DMS 273 (cell line): Measurements from ENCODE around the gene FNBP1.
"Not testable (repeated sequence)": the region's sequence is repeated elsewhere in the genome, so short reads cannot be mapped to it uniquely, and the experiment has no call there.

Experiments
- DNase-seq: peaks from one replicate; lab custom pipeline; 2025; ENCODE audit not compliant: unreplicated experiment; lab: John Stamatoyannopoulos, UW

The FNBP1 gene

GRCh38 chr9:129895376-129896268, 147.4 kb downstream of the FNBP1 start:
- DNase-seq: no peak

DNA sequence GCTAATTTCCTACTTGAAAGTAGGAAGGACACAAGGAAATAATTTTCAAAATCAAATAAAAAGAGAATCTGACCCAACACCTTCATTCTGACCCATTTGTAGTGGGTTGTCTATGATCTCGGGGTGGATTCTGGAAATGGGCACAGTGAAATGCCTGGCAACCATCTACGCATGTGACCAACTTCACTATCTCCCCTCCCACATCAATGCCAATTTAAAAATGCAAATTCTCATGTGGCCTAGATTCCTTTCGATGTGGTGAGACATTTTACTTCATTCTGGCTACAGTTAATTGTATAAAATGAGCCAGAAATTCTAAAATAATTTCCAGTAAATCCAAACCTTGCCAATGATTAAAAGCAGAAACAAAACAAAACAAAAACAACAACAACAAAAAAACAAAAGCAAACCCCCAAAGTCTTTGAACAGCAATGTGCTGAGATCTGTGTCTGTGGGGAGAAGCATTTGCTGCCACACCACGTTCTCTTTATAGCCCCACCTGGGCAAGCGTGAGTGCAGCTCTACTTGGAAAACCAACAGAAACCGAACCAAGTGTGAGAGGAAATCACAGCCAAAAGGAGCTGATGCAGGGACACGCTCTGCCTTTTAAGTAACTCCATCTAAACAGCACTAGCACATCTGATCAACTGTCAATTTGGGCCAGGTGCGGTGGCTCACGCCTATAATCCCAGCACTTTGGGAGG, 148.7 kb downstream of the FNBP1 start:
- no peak for DNase-seq

DNA sequence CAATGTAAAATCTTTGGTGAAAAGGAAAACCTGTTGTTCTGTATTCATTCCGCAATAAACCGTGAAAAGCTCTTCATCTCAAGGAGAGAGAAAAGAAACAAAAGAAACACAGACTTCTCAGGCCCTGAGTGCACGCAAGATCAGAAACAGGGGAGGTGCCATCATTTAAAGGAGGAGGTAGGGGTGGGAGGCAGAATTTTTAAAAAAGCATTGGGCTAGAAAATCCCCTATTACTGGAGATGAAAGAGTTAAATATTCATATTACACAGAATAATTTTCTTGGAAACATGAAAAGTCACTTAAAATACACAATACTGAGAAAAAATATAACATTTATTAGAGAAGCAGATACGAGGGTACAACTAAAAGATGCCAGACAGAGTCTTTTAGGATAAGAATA, 151.4 kb downstream of the FNBP1 start:
- DNase-seq: no peak

- DNase-seq: not testable (repeated sequence)
These were observed 152.2 kb downstream of the FNBP1 start for GRCh38 chr9:129890718-129891299.

GRCh38 chr9:129889941-129890717, 152.9 kb downstream of the FNBP1 start:
- DNase-seq: no peak

GRCh38 chr9:129889122-129889940, 153.7 kb downstream of the FNBP1 start:
- no peak for DNase-seq

DNA sequence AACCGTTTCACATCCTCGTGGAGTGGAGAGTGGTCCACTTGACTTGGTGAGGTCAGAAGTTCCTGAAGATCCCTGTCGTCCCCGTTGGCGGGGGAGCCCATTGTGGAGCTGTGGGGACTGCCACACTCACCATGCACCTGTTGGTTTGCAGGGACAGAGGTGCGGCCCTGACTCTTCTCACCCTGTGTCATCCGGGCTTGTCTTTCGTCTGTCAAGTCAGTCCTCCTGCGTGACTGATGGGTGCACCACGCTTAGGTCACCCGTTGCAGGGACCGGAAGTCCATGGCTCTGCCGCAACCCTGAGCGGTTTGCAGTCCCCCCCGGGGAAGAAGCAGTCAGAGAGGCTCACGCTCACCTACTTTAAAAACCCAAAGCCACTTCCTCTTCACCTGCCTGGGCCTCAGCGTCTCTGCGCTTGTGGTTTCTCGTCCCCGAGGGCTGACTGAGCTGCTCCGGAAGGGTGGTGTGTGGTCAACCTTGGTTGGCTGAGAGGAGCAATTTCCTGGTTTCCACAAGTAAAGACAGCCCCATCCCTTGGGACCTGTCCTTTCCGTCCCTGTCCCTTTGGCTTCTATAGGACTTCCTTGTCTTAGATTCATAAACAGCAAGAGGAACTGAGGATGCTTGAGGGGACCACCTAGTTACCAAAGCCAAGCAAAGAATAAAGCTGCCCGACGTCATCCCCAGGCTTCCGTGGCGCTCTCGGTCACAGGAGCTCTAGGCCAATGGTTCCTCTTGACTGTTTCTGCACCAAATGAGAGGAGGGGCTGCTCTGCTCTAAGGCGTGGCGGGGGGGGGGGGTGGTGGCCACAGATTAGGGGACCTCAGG, 154.5 kb downstream of the FNBP1 start:
- DNase-seq: no peak

DNA sequence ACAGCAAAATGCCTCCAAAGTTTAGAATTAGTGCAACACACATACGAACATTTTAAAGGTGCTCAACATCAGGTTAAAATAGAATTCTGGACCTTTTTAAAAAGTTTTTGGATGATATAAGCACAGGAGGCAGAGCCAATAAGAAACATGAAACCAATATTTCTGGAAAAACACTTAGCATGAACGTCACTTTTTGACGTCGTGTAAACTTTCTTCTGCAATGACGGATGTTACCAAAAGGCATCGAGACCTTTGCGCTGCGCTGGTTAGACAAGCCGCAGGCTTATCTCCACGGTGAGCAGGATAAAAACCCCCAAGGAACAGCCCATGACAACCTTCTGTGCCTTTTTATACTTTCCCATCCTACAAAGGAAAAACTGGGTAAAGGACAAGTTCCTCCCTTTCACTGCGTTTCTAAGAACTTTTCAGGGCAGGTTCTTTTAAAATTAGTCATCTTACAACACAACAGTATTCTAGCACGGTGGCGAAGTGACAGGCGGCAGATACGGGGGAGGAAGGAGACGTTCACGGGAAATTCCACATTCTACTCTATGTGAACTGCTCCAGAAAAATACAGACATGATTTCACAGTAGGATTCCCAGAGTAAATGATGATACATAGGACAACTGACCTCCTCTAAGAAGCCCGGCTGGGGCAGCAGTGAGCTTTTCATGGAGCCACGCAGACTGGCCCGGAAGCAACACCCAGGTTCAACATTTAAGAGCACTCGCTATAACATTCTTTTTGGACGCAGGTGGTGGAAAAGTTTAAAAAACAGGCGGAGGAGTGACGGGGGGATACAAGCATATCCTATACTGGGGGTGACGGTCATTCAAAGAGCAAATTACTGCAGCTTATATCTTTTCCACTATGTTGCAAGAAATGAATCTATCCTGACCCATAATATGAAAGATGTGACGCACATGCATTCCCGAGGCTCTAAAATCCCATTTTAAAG, 155.4 kb downstream of the FNBP1 start:
- no peak for DNase-seq

DNA sequence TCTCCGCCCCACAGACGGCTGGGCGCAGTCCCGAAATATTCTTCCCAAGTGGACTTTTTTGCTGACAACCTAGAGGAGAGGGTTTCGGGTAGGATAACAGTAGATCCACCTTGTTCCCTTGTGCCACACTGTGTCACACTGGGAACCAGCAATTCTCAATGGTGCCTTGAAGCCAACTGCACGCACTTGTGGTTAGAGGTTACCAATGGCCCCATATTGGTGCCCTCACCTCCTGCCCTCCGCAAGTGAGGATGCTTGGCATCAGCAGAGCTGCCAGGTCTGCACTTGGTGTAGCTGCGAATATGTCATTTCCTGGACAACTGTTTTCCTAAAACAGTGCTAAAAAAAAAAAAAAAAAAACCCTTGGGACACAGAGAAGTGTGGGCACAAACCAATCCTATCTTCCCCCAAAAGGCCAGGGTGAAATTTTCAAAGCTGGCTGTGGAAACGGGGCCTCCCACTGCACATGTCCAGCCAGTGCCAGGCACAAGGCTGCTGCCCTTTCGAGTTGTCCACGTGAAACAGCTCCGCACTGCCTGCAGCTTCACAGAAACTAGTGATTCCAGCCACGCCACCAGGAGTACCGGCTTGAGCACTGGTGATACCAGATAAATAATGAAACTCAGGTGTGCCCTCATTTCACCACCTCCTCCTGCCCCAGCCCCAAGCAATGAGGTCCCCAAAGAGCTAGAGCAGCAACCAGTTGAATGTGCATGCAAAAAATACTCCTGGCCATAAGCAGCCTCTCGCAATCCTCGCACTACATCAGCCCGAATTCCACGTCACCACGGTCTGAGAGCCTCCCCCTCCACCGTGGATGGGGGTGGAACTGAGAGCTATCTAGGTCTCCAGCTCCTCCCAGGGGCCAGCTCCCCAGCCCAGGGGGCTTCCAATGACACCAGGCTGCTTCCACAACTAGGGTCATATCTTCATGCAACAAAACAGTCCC, 156.5 kb downstream of the FNBP1 start:
- no peak for DNase-seq

GRCh38 chr9:129885670-129886106, 157.3 kb downstream of the FNBP1 start:
- DNase-seq: peak; percentile 89

DNA sequence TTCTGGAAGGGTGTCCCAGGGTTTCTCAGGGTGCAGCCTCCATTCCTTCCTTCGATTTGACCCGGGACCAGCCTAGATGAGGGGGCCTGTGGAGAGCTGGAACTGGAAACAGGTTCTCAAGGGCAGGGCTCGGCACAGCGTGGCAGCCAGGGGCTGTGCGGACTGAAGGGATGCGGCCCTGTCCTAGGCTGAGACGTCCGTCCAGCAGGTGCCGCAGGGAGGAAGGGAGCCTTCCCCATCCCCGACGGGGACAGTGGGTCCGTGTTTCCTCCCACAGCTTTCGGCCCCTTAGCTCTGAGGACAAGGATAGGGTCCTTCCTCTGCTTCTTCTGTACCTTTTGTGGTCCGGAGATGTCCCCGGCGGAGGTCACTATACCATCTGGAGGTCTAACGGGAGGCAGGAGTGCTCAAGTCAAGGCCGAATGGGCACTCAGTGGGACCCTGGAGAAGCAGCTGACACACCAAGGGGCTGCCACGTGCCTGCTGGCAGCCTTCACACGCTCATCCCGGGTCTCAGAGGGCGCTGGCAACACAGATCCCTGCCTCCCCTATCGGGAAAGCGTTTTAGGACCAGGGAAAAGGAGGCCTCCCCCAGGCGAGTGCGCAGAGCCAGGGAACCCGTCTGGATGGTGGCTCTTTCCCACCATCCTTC, 157.8 kb downstream of the FNBP1 start:
- DNase-seq: peak; percentile 35

DNA sequence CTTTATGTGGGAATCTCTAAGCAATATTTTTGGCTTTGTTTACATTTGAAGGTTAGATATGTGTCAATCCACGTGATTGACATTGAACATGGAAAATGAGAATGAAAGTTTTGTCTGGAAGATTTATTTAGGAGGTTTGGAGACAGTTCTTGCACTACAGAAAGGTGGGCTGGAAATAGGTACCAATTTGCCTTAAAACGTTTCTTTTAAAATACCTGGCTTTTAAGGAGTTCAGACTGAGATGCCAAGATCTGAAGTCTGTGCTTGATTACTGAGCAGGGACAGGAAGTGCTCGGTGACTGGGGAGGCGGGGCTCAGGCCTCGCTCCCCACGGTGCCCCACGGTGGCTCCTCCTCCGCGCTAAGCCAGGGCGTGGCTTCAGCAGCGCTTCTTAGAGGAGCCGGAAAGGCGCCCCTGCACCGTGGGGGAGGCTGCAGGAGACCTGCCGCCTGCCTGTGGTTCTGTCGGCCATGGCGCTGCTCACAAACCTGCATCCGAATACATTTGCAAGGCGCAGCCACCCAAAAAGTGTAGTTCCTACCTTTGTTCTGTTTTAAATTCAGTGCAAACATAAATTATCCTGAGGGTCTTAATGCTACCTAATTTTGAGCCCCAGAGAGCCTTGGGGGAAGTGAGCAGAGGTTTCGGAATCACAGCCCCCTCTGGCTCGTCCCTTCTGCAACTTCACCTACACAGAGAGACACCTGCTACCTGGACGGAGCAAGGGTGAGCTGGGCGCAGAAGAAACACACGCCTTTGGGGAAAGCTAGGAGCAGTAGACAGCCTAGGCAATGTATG, 158.6 kb downstream of the FNBP1 start:
- DNase-seq: peak; percentile 87

GRCh38 chr9:129881547-129882324, 161.3 kb downstream of the FNBP1 start:
- no peak for DNase-seq

GRCh38 chr9:129880654-129881546, 162.1 kb downstream of the FNBP1 start:
- DNase-seq: peak; percentile 55
